DOHH2 (cell line): Measurements from ENCODE around the gene ATP6V0A1.

Source experiments
- CTCF ChIP-seq: fragments of 200-600 bp; sonication (generic); IDR thresholded peaks from one replicate; pipeline ENCODE4 v1.5.1; 2014; ENCODE audit warnings: antibody characterized with exemption, mild to moderate bottlenecking, low read depth, low read length; ENCODE audit not compliant: poor library complexity, severe bottlenecking
- EZH2phosphoT487 ChIP-seq: fragments of 200-600 bp; sonication (generic); IDR thresholded peaks from 2 replicates; pipeline ENCODE4 v1.6.1; 2017; ENCODE audit warnings: borderline replicate concordance, mild to moderate bottlenecking, antibody characterized with exemption, low read length, moderate library complexity, mixed read lengths

GRCh38 chr17:42441371-42442195, 17.1 kb upstream of the ATP6V0A1 start:
- TF ChIP-seq CTCF (no peak), EZH2phosphoT487 (no peak)
